SK-N-SH (cell line): Measurements from ENCODE around the gene KLHDC8A. TPM values are rescaled to one million over a fixed set of nuclear protein-coding genes. Genes with fewer than 3 reads are reported as not detected.
A peak's percentile ranks its signal among the peaks of the same experiment; 100 is the strongest.

ENCODE experiments used
- CTCF ChIA-PET: fragments of 300-600, 350-600 bp; formaldehyde crosslinking; extraction: SDS; loops from one replicate; lab custom pipeline; 2021; lab: Yijun Ruan, JAX
- POLR2A ChIA-PET: fragments of 350-600 bp; sonication (Branson Sonifier 250); formaldehyde crosslinking; extraction: SDS; loops from one replicate; lab custom pipeline; 2020; ENCODE audit warnings: antibody characterized with exemption, inconsistent platforms; lab: Yijun Ruan, JAX
- DNase-seq: peaks from one replicate; pipeline ENCODE4 v3.0.0; 2012
- H2AFZ ChIP-seq: fragments of 200-600 bp; sonication (generic); 2 replicates; pipeline ENCODE4 v1.8.1; 2016; ENCODE audit warnings: antibody characterized with exemption, mild to moderate bottlenecking, low read depth
- H3F3A ChIP-seq: fragments of 200-600 bp; sonication (generic); replicated peaks from 2 replicates; pipeline ENCODE3; 2016; ENCODE audit warnings: antibody characterized with exemption, mild to moderate bottlenecking; ENCODE audit not compliant: insufficient read depth
- H3K27ac ChIP-seq, 2 experiments: fragments of 200-500 bp in 1 of 2; fragments of 200-600 bp in 1 of 2; sonication (Bioruptor generic) in 1 of 2; sonication (generic), shearing (Covaris generic) in 1 of 2; 2 replicates each; pipeline versions ENCODE4 v1.5.1 to v1.6.1; 2014 to 2016; ENCODE audit warnings: low read depth in 2 of 2, inconsistent platforms in 1 of 2, low read length in 1 of 2, mild to moderate bottlenecking in 1 of 2, mixed read lengths in 1 of 2
- H3K27me3 ChIP-seq: fragments of 200-600 bp; sonication (generic), shearing (Covaris generic); 2 replicates; pipeline ENCODE4 v1.6.1; 2016; ENCODE audit warnings: mixed run types; ENCODE audit not compliant: insufficient read depth
- H3K36me3 ChIP-seq, 2 experiments: fragments of 200-500 bp in 1 of 2; fragments of 200-600 bp in 1 of 2; sonication (Bioruptor generic) in 1 of 2; sonication (generic) in 1 of 2; replicated peaks in 1 of 2; 2 replicates each; pipeline versions ENCODE3 to v1.5.1; 2014 to 2016; ENCODE audit warnings: low read length in 1 of 2, mild to moderate bottlenecking in 1 of 2; ENCODE audit not compliant: insufficient read depth in 2 of 2, control insufficient read depth in 1 of 2
- H3K4me1 ChIP-seq, 2 experiments: fragments of 200-500 bp in 1 of 2; fragments of 200-600 bp in 1 of 2; sonication (Bioruptor generic) in 1 of 2; sonication (generic), shearing (Covaris generic) in 1 of 2; 2 replicates each; pipeline versions ENCODE4 v1.5.1 to v1.6.1; 2014 to 2016; ENCODE audit warnings: low read depth in 1 of 2, low read length in 1 of 2, mixed run types in 1 of 2; ENCODE audit not compliant: insufficient read depth in 2 of 2, control insufficient read depth in 1 of 2
- H3K4me2 ChIP-seq: fragments of 200-600 bp; sonication (generic), shearing (Covaris generic); 2 replicates; pipeline ENCODE4 v1.6.1; 2017; ENCODE audit warnings: mixed run types
- H3K4me3 ChIP-seq, 2 experiments: fragments of 200-500 bp in 1 of 2; fragments of 200-600 bp in 1 of 2; sonication (Bioruptor generic) in 1 of 2; sonication (generic), shearing (Covaris generic) in 1 of 2; 2 replicates each; pipeline versions ENCODE4 v1.5.1 to v1.8.1; 2014 to 2016; ENCODE audit warnings: low read depth in 2 of 2, inconsistent platforms in 1 of 2, low read length in 1 of 2, mild to moderate bottlenecking in 1 of 2, mixed read lengths in 1 of 2, moderate library complexity in 1 of 2
- H3K79me2 ChIP-seq: fragments of 200-600 bp; sonication (generic); 2 replicates; pipeline ENCODE4 v1.8.1; 2017; ENCODE audit warnings: mild to moderate bottlenecking; ENCODE audit not compliant: insufficient read depth
- H3K9ac ChIP-seq: fragments of 200-600 bp; sonication (generic); 2 replicates; pipeline ENCODE4 v1.6.1; 2017; ENCODE audit warnings: mixed run types
- H3K9me2 ChIP-seq: fragments of 200-600 bp; sonication (generic); 2 replicates; pipeline ENCODE4 v1.6.1; 2017; ENCODE audit warnings: mixed run types
- H3K9me3 ChIP-seq: fragments of 200-600 bp; sonication (generic); 2 replicates; pipeline ENCODE4 v1.6.1; 2017; ENCODE audit warnings: mixed run types, mild to moderate bottlenecking, moderate library complexity
- H4K20me1 ChIP-seq: fragments of 200-600 bp; sonication (generic); 2 replicates; pipeline ENCODE4 v1.6.1; 2017; ENCODE audit warnings: mild to moderate bottlenecking, mixed run types; ENCODE audit not compliant: insufficient read depth
- EP300 ChIP-seq, 2 experiments: IDR thresholded peaks; 2 replicates each; pipeline versions ENCODE4 v1.4.0 to v1.6.1; 2012; ENCODE audit warnings: borderline replicate concordance in 1 of 2, low read depth in 1 of 2, low read length in 1 of 2
- FOSL2 ChIP-seq: IDR thresholded peaks from 2 replicates; pipeline ENCODE4 v1.4.0; 2012; ENCODE audit warnings: low read depth, mild to moderate bottlenecking, moderate library complexity, borderline replicate concordance
- FOXJ3 ChIP-seq: sonication (generic); formaldehyde crosslinking; IDR thresholded peaks from 2 replicates; pipeline ENCODE4 v1.5.1; 2020; ENCODE audit warnings: mild to moderate bottlenecking, missing genetic modification reagents
- GATA2 ChIP-seq: sonication (generic); formaldehyde crosslinking; IDR thresholded peaks from 2 replicates; pipeline ENCODE4 v1.5.0; 2020; ENCODE audit warnings: mild to moderate bottlenecking, missing genetic modification reagents
- JUND ChIP-seq: IDR thresholded peaks from 2 replicates; pipeline ENCODE4 v1.4.0; 2012
- MXI1 ChIP-seq: IDR thresholded peaks from 2 replicates; pipeline ENCODE4 v1.6.1; 2012; ENCODE audit warnings: mild to moderate bottlenecking, low read depth, low read length, improper control_type of control experiment
- NFIC ChIP-seq: IDR thresholded peaks from 2 replicates; pipeline ENCODE4 v1.4.0; 2012; ENCODE audit warnings: borderline replicate concordance
- RAD21 ChIP-seq: IDR thresholded peaks from 2 replicates; pipeline ENCODE4 v1.6.1; 2012; ENCODE audit warnings: mild to moderate bottlenecking, low read length
- RFX5 ChIP-seq: IDR thresholded peaks from 2 replicates; pipeline ENCODE4 v1.6.1; 2012; ENCODE audit warnings: mild to moderate bottlenecking, improper control_type of control experiment, low read length
- SIN3A ChIP-seq: IDR thresholded peaks from 2 replicates; pipeline ENCODE4 v1.6.1; 2012; ENCODE audit warnings: low read depth, mild to moderate bottlenecking, low read length, moderate library complexity, borderline replicate concordance
- SMC3 ChIP-seq: IDR thresholded peaks from 2 replicates; pipeline ENCODE4 v1.6.1; 2012; ENCODE audit warnings: low read depth, low read length, improper control_type of control experiment
- WGBS: methylation state at CpG from one replicate; pipeline ENCODE4 v1.1.6; 2017; ENCODE audit warnings: low lambda C conversion rate; 5-methylcytosine and 5-hydroxymethylcytosine counted together
- polyA plus RNA-seq, 3 experiments: library from polyadenylated mRNA; depleted of rRNA; stranded (reverse); fragments of >200 nt; gene quantifications; 2 replicates each; pipeline ENCODE4 v1.2.3, GENCODE V29; 2012
- TF ChIP-seq, protein P1 (sequence below): fragments of 200-600 bp; sonication (generic); IDR thresholded peaks from 2 replicates; pipeline ENCODE4 v1.6.1; 2017; ENCODE audit warnings: antibody characterized with exemption, mild to moderate bottlenecking, moderate library complexity
- TF ChIP-seq, protein P2 (sequence below): IDR thresholded peaks from 2 replicates; pipeline ENCODE4; 2012
- TF ChIP-seq, protein P3 (sequence below): IDR thresholded peaks from 2 replicates; pipeline ENCODE4 v1.4.0; 2012; ENCODE audit warnings: low read depth, borderline replicate concordance
- TF ChIP-seq, protein P4 (sequence below): IDR thresholded peaks from 2 replicates; pipeline ENCODE4 v1.4.0; 2012; ENCODE audit warnings: low read depth, borderline replicate concordance

KLHDC8A gene
- polyA plus RNA-seq, 1 of the 3 experiments (the other 2 are of a cell fraction) = 0.02 TPM

DNA sequence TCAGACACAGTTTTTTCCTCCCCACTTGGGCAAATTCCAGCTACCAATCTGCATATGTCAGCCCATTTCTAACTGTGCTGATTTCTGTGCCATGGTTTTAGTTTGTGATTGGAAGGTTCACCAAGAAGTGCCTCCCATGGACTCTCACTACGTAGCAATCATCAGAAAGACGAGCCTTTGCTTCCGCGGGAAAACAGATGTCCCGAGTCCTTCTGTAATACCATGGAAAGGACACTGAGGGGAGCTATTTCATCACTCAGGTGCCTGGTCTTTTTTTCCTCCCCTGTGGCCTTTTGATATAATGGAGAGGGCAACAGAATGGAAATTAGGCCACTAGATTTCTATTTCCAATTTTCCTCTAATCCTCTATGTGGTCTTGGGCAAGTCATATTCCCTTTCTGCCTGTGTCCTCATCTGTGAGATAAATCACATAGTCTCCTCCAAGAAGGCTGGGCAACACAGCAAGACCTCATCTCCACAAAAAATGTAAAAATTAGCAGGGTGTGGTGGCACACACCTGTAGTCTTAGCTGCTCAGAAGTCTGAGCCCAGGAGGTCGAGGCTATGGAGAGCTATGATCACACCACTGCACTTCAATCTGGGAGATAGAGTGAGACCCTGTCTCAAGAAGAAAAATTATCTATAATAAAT lies 40.4 kb upstream of the KLHDC8A start:
- Histone ChIP-seq H3F3A (no peaks in the 10 kb centered on the region), H3K9me2 (no peaks in the 10 kb centered on the region), H3K36me3 (no peaks in the 10 kb centered on the region), H3K9ac (no peak overlapping the region), H3K4me3 (peak overlapping the region in 1 of 2 experiments; percentile 38; a peak in 1 of 4 replicates), H3K27me3 (no peaks in the 10 kb centered on the region; the same call in 1 of the 2 replicates), H3K9me3 (no peaks in the 10 kb centered on the region), H2AFZ (no peak overlapping the region), H3K4me1 (no peaks in the 10 kb centered on the region), H3K4me2 (no peak overlapping the region), H3K27ac (no peak overlapping the region), H3K79me2 (no peaks in the 10 kb centered on the region), H4K20me1 (no peaks in the 10 kb centered on the region)
- WGBS = 6% methylated on average over 6 of the region's 6 CpGs
- CTCF ChIA-PET = interaction anchor here (0.6 to 7.1 kb wide), 43 partner anchors 8 to 314 kb away, joined by 3 to 190 read pairs (median 7); partner anchors contain the start of genes ELK4 and LEMD1
- peak; percentile 94 for TF ChIP-seq RAD21
- TF ChIP-seq, protein P1, sequence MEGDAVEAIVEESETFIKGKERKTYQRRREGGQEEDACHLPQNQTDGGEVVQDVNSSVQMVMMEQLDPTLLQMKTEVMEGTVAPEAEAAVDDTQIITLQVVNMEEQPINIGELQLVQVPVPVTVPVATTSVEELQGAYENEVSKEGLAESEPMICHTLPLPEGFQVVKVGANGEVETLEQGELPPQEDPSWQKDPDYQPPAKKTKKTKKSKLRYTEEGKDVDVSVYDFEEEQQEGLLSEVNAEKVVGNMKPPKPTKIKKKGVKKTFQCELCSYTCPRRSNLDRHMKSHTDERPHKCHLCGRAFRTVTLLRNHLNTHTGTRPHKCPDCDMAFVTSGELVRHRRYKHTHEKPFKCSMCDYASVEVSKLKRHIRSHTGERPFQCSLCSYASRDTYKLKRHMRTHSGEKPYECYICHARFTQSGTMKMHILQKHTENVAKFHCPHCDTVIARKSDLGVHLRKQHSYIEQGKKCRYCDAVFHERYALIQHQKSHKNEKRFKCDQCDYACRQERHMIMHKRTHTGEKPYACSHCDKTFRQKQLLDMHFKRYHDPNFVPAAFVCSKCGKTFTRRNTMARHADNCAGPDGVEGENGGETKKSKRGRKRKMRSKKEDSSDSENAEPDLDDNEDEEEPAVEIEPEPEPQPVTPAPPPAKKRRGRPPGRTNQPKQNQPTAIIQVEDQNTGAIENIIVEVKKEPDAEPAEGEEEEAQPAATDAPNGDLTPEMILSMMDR = peak; percentile 65
- TF ChIP-seq RFX5 = peak; percentile 51; the same call in 1 of the 2 replicates
- TF ChIP-seq SMC3 = peak; percentile 91
- TF ChIP-seq, protein P2, sequence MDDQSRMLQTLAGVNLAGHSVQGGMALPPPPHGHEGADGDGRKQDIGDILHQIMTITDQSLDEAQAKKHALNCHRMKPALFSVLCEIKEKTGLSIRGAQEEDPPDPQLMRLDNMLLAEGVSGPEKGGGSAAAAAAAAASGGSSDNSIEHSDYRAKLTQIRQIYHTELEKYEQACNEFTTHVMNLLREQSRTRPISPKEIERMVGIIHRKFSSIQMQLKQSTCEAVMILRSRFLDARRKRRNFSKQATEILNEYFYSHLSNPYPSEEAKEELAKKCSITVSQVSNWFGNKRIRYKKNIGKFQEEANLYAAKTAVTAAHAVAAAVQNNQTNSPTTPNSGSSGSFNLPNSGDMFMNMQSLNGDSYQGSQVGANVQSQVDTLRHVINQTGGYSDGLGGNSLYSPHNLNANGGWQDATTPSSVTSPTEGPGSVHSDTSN = no peak
- DNase-seq = peak; percentile 75
- POLR2A ChIA-PET = no interaction called here

DNA sequence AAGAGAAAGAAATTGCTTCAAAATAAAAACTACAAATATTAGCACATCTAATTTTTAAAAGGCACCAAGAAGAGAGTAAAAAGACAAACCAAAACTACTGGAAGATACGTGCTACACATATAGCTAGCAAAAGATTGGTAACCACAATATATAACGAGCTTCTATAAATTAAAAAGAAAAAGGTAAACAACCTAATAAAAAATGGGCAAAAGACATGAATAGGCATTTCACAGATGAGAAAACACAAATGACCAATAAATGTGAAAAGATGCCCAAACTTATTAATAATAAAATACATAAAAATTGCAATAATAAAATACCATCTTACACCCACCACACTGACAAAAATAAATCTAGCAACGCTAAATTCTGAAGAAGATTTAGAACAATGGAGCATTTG lies 38.9 kb upstream of the KLHDC8A start:
- no peak overlapping the region for H3K9ac ChIP-seq
- no peak overlapping the region for H3K4me2 ChIP-seq
- H3K9me3 ChIP-seq = no peaks in the 10 kb centered on the region
- POLR2A ChIA-PET = interaction anchor here (0.7 kb wide), 1 partner anchor 185 kb away, joined by 4 read pairs; no protein-coding TSS in a partner anchor
- WGBS = 25% methylated on average over 3 of the region's 3 CpGs
- H3K27me3 ChIP-seq = no peaks in the 10 kb centered on the region; the same call in 1 of the 2 replicates
- no peaks in the 10 kb centered on the region for H3K9me2 ChIP-seq
- no peaks in the 10 kb centered on the region for H4K20me1 ChIP-seq
- no peaks in the 10 kb centered on the region for H3K36me3 ChIP-seq
- CTCF ChIA-PET = interaction anchor here (2.1 to 7.1 kb wide), 10 partner anchors 8 to 147 kb away, joined by 9 to 190 read pairs (median 20); no protein-coding TSS in a partner anchor
- no peaks in the 10 kb centered on the region for H3F3A ChIP-seq
- H3K4me3 ChIP-seq = no peak overlapping the region
- no peak overlapping the region for H2AFZ ChIP-seq
- TF ChIP-seq JUND (no peak), EP300 (IDR thresholded peaks at IDR 0.05; ENCODE audit: borderline replicate concordance in 1 of 2, low read depth in 1 of 2, low read length in 1 of 2) (no peak), FOXJ3 (no peak), FOSL2 (no peak), NFIC (no peak), RAD21 (no peak), MXI1 (no peak), SMC3 (no peak), GATA2 (CRISPR knock-in tag) (no peak), SIN3A (no peak)
- TF ChIP-seq, protein P3, sequence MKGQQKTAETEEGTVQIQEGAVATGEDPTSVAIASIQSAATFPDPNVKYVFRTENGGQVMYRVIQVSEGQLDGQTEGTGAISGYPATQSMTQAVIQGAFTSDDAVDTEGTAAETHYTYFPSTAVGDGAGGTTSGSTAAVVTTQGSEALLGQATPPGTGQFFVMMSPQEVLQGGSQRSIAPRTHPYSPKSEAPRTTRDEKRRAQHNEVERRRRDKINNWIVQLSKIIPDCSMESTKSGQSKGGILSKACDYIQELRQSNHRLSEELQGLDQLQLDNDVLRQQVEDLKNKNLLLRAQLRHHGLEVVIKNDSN = no peak
- TF ChIP-seq, protein P4, sequence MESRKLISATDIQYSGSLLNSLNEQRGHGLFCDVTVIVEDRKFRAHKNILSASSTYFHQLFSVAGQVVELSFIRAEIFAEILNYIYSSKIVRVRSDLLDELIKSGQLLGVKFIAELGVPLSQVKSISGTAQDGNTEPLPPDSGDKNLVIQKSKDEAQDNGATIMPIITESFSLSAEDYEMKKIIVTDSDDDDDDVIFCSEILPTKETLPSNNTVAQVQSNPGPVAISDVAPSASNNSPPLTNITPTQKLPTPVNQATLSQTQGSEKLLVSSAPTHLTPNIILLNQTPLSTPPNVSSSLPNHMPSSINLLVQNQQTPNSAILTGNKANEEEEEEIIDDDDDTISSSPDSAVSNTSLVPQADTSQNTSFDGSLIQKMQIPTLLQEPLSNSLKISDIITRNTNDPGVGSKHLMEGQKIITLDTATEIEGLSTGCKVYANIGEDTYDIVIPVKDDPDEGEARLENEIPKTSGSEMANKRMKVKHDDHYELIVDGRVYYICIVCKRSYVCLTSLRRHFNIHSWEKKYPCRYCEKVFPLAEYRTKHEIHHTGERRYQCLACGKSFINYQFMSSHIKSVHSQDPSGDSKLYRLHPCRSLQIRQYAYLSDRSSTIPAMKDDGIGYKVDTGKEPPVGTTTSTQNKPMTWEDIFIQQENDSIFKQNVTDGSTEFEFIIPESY = no peak
- H3K79me2 ChIP-seq = no peaks in the 10 kb centered on the region
- H3K4me1 ChIP-seq = no peaks in the 10 kb centered on the region
- H3K27ac ChIP-seq = no peak overlapping the region
- DNase-seq = no peak
